Esophagus muscularis mucosa (tissue), 4 donors: Measurements from ENCODE around the gene HK3.

Experiments
- EP300 ChIP-seq: sonication (generic); formaldehyde crosslinking; IDR thresholded peaks from one replicate; pipeline ENCODE4 v1.6.1; 2017; ENCODE audit warnings: antibody characterized with exemption
- POLR2A ChIP-seq: fragments of 450-650 bp; IDR thresholded peaks from one replicate; pipeline ENCODE4 v1.6.1; 2017; ENCODE audit warnings: antibody characterized with exemption, moderate library complexity, mild to moderate bottlenecking, low read depth
- TF ChIP-seq, protein P1 (sequence below), 3 experiments: fragments of 200-600 bp in 2 of 3; fragments of 450-650 bp in 1 of 3; sonication (generic) in 2 of 3; IDR thresholded peaks; one replicate each; pipeline ENCODE4 v1.5.1; 2017 to 2019; ENCODE audit warnings: antibody characterized with exemption in 3 of 3, mild to moderate bottlenecking in 2 of 3, moderate library complexity in 1 of 3

DNA sequence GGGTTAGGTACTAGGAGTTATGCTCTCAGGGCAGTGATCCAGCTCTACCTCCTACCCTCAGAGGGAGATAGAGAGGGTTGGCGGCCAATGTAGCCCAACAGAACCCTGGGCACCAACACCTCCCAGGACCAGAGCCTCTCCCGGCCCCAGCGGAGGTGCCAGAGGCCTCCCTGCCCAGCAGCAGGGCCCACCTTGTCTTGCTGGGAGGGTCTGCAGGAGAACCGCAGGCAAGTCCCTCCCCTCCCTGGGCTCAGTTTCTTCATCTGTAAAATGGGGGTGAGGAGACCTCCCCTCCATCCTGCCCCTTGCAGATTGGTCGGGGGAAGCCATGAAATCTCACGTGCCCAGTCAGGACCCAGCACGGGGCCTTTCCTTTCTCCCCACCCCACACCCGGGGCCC lies 34.4 kb downstream of the HK3 start:
- TF ChIP-seq, protein P1, sequence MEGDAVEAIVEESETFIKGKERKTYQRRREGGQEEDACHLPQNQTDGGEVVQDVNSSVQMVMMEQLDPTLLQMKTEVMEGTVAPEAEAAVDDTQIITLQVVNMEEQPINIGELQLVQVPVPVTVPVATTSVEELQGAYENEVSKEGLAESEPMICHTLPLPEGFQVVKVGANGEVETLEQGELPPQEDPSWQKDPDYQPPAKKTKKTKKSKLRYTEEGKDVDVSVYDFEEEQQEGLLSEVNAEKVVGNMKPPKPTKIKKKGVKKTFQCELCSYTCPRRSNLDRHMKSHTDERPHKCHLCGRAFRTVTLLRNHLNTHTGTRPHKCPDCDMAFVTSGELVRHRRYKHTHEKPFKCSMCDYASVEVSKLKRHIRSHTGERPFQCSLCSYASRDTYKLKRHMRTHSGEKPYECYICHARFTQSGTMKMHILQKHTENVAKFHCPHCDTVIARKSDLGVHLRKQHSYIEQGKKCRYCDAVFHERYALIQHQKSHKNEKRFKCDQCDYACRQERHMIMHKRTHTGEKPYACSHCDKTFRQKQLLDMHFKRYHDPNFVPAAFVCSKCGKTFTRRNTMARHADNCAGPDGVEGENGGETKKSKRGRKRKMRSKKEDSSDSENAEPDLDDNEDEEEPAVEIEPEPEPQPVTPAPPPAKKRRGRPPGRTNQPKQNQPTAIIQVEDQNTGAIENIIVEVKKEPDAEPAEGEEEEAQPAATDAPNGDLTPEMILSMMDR (IDR thresholded peaks at IDR 0.05): no peak
- no peak for TF ChIP-seq POLR2A
- no peak for TF ChIP-seq EP300
